NCI-H146 (cell line): ENCODE data around the gene SPINDOC.

Experiments used
- DNase-seq: peaks from one replicate; lab custom pipeline; 2025; lab: John Stamatoyannopoulos, UW

The SPINDOC gene

DNA sequence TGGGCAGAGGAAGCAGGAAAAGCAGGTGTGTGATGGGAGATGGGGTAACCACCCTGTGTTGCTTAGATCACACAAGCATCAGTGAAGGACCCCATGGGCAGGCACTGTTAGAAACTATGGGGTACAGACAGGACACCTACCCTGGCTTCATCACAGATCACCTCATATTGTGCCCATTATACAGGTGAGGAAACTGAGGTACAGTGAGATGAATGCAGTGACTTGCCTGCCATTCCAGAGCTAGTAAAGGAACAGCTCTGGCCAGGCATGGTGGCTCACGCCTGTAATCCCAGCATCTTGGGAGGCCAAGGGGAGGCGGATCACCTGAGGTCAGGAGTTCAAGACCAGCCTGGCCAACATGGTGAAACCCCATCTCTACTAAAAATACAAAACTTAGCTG lies 19.8 kb downstream of the SPINDOC start:
- DNase-seq = no peak

DNA sequence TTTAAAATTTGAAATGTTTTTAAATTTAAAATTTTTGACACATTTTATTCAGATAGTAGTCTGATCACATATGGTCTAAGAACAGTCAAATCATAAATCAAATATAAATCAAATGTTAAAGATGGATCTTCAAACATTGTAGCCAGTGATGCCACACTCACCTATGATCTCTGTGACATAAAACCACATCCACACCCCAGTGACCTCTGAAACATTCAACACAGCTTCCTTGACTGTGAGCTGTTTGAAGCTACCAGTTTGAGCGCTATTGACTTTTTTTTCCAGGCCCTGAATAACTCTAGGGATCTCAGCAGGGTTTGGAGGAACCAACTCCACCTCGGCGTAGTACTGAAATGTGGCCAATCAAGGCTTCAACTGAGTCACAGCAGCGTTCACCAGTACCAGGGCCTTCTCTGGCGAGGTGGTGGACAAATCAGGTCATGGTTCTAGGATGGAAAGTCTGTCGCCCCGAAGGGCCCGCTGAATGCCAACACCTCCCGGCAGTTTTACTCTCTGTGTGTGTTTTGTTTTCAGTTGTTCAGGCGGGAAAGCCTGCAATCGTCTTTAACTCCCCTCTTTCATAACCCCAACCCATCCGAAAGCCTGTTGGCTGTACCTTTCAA lies 21.4 kb downstream of the SPINDOC start:
- no peak for DNase-seq

DNA sequence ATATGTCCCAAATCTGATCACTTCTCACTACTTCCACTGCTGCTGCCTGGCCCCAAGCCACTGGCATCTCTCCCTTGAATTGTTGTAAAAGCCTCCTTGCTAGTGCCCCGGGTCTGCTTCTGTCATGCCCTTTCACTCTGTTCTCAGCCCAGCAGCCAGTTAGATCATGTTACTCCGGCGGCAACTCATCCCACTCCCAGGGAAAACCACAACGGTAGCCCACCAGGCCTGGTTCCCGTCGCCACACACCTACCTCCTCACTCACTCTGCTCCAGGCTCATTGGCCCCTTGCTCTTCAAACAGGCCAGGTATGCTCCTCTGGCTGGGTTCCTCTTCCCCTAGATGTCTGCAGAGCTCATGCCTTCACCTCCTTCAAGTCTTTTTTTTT lies 21.9 kb downstream of the SPINDOC start:
- no peak for DNase-seq

DNA sequence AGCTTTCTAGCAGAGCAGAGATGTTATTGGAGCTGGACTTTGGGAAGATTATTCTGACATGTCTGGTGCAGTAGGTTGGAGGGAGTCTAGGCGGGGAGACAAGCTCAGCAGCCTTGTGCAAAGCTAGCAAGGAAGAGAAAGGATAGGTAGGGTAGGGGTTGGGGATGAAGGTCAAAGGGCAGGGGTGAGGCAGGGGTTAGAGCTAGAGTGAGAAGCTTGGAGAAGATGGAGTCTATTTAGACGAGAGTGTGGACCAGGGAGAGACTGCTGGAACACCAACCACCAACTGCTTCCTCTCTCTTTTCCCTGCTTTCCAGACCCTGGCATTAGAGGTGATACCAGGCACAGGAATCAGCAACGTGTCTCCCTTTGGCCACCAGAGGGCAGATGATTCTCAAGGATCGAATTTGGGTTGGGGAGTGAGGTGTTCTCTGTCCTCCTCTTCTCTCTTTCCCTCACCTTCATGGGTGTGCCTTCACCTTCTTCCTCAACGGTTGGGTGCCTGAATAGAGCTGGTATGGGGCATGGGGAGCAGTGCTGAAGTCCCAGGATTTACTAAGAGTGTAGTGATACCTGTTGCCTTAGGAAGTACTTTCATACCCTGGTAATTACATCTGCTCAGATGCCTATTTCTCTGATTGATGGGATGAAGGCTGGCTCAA lies 23.9 kb downstream of the SPINDOC start:
- DNase-seq = peak; percentile 73

DNA sequence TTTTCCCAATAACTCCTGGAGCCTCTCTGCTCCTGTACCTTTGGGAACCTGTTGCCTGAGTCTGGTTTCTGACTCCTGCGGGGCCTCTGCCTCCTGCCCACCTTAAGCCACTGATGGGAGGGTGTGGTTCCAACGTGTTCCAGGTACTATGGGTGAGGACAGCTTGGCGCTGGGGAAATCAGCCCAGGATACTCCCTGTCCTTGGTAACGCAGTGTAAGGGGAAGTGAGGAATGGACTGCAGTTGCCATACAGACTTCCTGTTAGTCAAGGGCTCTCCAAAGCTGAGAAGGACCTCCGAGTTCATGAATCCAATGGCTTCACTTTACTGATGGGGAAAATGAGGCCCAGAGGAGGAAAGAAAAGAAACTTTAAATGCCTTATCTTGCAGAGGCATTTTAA lies 24.5 kb downstream of the SPINDOC start:
- no peak for DNase-seq

DNA sequence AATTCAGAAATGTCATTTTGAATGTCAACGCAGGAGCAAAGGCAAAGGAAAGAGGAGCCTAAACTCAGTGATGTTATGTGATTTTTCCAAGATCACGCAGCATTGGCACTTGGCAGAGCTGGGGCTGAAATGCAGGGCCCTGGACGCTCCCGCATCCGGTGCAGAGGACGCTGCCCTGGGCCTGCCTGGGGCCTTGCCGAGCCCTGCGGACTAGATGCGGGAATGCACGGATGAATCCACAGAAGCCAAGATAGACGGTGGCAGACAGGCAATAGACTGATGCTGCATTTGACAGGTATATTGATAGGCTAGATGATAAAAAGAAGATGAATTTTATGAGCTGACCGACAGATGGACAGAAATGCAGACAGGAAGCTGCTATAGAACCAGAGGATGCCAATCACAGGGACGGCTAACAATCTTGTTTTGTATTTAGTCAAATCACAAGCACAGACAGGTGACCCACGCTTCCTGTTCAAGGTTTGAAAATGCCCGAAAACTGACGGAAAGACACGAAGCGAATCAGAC lies 25.0 kb downstream of the SPINDOC start:
- DNase-seq = peak; percentile 65

DNA sequence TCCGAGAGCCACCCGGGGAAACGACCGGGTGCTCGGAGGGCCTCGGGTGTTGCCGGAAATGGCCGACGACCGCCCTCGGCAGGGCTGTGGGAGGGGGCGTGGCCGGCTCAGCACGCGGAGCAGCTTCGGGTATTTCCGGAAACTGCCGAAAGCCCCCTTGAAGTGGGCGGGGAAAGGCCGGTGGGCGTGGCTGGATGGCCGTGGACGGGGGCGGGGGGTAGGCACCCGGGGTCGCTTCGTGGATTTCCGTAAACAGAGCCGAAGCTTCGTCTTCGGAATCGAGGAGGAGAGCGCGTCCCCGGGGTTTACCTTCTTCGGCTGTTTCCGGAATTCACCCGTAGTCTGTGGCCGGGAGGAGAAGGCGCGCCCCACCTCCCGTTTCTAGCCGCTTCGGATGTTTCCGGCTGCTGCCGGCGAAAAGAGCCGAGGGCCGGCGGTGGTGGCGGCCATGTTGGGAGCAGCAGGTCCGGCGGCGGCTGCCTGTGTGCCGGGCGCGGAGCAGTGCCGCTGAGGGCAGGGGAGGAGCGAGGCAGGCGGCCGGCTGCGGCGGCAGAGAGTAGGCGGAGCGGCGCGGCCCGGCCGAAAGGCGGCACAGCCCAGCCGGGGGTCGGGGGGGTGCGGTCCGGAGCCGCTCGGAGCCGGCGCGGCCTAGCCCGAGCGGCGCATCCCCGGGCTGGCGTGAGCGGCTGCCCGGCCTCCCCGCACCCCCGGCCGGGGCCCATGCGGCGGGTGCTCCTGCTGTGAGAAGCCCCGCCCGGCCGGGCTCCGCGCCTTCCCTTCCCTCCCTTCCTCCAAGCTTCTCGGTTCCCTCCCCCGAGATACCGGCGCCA lies 25.6 kb downstream of the SPINDOC start, which contains the start of gene MARK2:
Gene MARK2 (plus strand): TSS at position 433 of the 830 bp plus-strand sequence. CDS start 397 bp downstream, at position 830.
- peak; percentile 100 for DNase-seq

DNA sequence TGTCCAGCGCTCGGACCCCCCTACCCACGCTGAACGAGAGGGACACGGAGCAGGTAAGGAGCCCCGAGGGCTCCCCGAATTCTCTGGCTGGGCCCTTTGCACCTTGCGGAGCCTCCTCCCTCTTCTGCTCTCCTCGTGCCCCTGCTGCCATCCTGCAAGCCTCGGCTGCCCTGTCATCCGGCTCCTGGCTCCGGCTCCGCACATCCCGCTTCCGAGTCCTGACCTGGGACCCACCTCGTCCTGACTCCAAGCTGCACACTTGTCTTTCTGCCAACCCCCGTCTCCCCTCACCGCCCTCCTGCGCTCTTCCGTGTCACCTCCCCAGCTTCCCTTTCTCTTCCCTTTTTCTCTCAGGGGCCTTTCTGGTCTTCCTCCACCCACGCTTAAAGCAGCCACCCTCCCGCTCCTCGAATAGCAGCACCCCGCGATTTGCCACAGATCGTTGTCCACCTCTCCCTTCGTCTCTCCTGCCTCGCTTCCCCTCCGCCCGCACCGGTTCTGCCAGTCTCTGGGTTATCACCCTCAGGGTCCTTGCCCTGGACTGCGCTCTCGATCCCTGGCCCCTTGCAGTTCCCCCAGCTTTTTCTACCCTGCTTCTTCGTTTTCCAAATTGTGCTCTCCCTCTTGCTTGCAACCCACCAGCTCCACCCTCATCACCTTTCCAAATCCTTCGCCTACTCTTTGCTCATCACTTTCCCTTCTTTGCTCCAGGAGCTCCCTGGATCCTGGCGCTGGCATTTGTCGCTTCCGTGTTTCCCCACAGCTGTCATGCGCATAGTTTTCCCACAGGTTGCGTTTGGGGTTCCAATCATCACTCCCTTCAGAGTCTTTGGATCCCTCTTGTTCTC lies 26.5 kb downstream of the SPINDOC start:
- DNase-seq = peak; percentile 43

DNA sequence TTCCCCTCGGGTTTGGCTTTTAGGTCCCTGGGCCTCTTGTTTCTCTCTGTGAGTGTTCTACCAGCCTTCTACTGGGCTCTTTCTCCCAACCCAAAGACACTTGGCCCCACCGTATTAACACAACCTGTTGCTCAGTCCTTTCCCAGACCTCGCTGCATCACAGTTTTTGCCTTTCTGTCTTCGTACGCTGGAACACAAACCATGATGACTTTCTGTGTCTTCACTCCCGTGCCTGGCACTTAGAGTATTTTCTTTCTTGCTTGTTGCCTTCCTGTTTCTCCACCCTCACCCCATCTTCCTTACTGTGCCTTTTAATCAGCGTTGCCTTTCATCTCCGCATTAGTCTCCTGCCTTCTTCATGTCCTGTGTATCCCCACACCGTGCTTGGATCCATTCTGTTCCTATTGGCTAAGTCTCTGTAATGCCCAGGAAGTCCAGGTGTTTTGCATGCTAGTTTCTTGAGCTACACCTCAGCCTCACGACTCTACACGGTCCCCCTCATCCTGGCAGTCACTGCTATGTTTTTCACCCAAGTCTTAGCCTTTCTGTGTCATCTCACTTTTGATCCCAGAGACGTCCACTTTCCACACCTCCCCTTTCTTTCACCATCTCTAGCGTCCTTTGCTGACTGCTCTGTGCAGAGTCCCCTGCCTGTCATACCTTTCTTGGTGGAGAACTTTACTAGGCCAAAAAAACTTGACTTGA lies 27.3 kb downstream of the SPINDOC start:
- DNase-seq = no peak

DNA sequence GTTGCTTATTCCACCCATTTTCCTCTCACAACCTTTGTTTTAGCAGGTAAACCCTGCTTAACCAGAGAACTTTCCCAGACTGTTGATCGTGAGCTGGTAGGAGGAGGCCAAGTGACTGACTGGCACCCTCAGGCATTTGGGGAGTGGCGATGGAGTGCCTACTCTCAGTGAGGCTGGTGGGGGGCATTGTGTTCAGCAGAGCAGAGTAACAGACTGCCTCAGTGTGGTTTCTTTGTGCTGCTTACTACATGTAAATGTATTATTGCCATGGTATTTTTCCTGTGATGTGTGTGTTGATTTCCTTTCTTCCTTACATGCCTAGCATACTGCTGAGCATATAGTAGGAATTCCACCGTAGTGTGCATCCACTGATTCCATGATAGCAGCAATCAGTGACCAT lies 28.3 kb downstream of the SPINDOC start:
- no peak for DNase-seq

DNA sequence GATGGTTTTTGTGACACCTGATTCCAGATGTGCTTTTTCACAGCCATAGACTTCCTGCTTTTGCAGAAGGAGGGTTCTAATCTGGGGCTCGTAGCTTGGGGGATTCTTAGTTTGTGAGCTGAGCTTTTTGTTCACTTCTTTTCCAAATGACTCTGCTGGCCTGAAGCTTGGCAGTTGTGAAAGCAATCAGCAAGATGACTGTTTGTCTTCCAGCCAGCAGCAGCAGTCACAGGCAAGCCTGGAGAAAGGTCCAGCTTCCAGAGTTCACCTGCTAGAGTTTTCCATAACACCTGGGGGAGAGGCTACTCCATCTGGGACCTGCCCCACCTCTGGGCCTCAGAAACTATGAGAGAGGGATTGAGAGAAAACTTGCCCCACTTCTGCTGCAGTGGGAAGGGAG lies 29.8 kb downstream of the SPINDOC start:
- DNase-seq = no peak

DNA sequence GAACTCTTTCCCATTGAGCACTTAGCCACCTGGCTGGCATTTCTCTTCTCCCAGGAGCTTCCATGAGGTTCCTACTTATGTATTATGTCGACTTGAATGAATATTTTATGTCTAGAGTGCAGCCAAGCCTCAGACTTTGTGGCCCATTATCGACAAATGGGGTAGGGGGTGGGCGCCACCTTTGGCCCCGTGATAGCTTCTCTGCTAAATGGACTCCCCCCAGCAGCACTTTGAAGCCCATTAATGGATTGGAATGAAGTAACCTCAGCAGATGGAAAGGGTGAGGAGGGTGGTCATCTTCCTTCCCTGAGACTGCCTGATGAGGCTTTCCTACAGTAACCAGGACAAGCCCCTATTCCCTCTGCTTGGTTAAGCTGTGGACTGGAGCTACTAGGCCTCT lies 31.6 kb downstream of the SPINDOC start:
- no peak for DNase-seq

DNA sequence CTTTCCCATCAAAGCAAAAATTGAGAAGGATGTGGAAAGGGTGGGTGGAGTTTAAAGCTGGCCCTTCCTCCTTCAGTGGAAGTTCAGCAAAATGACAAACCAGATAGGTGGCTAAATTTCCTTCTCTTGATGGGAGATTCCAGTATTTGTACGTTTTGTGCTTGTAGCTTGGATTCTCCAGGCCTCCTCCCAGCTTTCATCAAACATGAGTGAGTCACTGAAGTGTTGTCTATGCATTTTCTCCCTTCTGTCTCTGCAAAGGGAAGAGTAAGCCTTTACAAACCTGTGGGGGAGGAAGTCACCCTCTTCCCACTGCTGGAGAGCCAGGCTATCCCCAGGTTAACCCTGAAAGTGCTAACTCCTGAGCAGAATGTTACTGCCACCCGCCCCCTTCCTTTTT lies 32.0 kb downstream of the SPINDOC start:
- DNase-seq = no peak

DNA sequence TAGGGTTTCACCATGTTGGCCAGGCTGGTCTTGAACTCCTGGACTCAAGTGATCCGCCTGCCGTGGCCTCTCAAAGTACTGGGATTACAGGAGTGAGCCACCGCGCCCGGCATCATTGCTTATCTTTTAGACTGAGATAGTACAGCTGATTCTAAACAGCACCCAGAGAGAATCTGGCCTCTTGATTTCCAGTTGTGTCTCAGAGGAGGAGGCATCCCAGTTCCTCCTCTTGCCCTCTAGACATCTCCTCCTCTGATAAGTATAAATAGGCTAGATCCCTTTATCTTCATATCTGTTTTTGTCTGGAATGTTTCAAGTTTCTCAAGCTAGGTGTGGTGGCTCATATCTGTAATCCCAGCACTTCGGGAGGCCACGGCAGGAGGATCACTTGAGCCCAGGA lies 32.7 kb downstream of the SPINDOC start:
- DNase-seq = no peak

DNA sequence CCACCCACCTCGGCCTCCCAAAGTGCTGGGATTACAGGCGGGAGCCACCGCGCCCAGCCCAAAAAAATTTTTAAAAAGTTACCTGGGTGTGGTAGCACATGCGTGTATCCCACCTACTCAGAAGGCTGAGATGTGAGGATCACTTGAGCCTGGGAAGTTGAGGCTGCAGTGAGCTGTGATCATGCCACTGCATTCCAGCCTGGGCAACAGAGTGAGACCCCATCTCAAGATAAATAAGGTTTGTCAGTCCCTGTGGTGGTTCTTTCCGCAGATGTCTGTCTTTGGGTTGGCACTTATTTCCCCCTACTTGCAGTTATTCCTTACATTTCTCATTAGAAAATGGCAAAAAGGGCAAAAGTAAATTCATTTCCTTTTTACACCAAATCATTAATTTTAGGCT lies 33.6 kb downstream of the SPINDOC start:
- no peak for DNase-seq

DNA sequence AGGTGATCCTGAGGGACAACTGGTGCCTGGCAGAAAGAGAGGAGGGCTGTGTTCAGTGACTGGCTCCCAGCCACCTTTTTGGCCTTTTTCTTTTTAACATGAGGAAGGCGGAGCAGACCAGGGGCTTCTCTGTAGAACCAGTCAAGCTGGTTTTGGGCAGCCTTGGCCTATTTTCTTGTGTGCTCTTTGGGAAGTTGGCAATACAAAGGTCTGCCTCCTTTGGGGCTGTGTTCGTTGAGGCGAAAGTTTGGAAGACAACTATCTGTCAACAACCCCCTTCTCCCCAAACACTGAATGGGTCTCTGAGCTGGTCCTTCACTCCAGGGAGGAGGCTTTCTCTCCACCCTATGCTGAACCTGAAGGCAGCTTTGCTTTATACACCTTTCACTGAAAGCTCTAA lies 34.1 kb downstream of the SPINDOC start:
- no peak for DNase-seq

DNA sequence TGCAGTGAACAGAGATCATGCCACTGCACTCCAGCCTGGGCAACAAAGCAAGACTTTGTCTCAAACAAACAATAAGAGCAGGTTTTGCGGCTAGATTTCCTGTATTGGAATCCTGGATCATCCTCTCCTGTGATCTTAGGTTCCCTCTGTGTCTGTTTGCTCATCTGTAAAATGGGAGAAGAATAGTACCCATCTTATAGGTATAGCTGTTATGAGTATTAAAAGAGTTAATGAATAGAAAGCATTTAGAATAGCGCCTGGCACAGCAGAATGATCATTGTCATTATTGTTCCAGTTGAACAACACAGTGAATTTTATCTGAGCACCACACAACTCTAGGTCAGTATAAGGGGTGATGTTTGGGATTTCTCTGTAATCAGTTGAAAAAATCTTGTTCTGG lies 36.4 kb downstream of the SPINDOC start:
- DNase-seq = no peak

DNA sequence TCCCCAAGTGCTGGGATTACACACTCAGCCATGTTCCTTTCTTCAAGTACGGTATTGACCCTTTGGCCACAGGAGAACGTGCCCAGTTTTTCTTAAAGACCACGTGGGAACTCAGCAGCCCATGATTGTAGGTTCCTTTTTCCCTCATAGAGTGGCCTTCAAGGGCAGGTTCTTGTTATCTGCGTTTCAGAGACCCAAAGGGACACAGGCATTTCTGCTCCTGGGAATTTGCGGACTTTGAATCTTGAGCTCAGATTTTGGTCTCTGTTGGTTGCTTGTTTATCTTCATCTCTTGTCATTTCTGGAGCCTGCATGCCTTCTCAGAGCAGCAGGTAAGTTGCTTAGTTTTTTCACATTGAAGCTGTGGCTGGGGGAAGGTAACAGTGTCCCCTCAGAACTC lies 37.7 kb downstream of the SPINDOC start:
- no peak for DNase-seq

DNA sequence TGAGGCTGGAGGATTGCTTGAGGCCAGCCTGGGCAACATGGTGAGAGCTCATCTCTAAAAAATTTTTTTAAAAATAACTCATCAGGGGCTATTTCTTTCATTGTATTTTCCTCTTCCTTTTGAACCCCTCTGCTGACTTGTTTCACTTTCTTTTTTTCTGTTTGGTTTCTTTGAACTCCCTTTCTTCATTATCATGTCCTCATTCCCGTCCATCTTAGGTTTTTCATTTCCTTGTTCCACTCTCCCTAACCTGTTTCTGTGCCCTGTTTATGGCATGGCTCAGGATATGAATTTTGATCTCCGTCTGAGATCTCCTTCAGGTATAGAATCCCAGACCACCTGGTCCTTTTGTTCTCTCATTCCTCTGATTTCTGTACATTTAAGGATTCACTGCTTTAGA lies 38.1 kb downstream of the SPINDOC start:
- no peak for DNase-seq

DNA sequence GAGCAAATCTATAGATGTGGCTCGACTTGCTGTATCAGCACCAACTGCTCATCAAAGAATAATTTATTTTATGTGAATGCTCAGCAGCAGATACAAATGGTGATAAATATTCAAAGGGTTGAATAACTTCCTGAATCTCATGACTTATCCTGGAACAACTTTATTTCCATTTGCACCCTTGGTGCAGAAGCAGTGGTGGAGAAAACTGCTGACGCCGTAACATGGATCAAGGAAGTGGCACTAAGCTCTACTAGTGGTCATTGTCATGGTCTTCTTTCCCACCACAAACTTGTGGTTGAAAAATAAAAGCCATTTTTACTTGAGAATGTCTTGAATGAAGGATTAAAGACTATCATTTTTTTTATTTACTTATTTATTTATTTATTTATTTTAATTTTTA lies 40.2 kb downstream of the SPINDOC start:
- DNase-seq = no peak

DNA sequence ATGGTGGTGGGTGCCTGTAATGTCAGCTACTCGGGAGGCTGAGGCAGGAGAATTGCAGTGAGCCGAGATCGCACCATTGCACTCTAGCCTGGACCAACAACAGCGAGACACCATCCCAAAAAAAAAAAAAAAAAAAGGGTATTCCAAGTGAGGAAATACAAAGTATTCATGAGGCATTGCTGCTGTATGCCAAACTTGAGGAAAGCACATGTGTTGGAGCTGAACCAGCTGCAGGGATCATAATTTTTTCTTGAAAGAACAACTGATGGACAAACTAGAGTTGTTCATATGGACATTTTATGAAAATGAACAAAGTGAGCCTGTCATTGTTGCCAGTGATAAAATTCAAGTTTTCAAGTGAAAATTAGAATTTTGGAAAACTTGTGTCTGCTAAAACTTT lies 41.4 kb downstream of the SPINDOC start:
- no peak for DNase-seq
